ENCODE measurements around the gene MAP7D3. TPM values are rescaled to one million over a fixed set of nuclear protein-coding genes. Genes with fewer than 3 reads are reported as not detected.
"Not testable (repeated sequence)": the region's sequence is repeated elsewhere in the genome, so short reads cannot be mapped to it uniquely, and the experiment has no call there.

The MAP7D3 gene
- total and polyA plus RNA-seq, 3 experiments from 2014 or later: 6.2 to 19.0 (median 18.7) TPM

GRCh38 chrX:136167989-136168388 lies 83.2 kb downstream of the MAP7D3 start:
- H3K36me3 ChIP-seq (ENCODE audit: insufficient read depth, low read length): not testable (repeated sequence)

DNA sequence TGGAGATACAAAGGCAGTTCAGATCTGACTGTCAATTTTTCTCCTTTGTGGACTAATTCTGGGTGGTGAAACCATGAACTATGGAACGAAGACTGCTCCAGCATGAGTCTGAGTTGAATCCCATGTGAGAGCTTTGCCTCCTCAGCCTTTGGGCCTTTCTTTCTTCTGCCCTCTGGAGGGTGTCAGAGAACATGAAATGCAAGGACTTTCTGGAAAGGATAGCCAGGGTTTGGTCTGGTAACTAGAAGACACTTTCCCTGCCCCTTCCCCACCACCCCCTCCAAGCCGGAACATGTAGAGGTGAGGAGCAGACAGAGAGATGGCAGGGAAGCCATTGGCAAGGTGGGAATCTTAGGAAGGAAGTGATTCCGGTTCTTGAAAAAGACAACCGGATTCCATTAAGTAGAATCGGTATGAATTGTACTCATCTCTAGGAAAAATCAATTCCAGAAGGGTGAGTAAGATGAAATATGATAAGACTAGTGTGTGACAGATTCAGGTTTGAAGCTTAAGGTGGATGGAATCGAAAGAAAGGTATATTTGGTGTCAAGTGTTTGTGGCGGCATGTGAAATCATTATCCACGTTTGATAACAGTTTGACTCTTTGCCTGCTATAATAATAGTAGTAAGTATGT lies 84.9 kb downstream of the MAP7D3 start:
- H3K36me3 ChIP-seq (ENCODE audit: insufficient read depth, low read length): no peaks in the 10 kb centered on the region
- Mint-ChIP-seq H3K4me3 (no peak overlapping the region), H3K4me1 (no peaks in the 10 kb centered on the region), H3K36me3 (no peaks in the 10 kb centered on the region), H3K27ac (no peak overlapping the region), H3K9me3 (no peaks in the 10 kb centered on the region), H3K27me3 (peaks cover 0 to 5% of the 10 kb centered on the region in 2 donors)
- no peak overlapping the region for H3K27ac ChIP-seq (ENCODE audit: low read depth, low read length)
- no peaks in the 10 kb centered on the region for H3K27me3 ChIP-seq (ENCODE audit: insufficient read depth, low read length, poor library complexity, severe bottlenecking)
- CTCF ChIA-PET: no interaction called here
- no peaks in the 10 kb centered on the region for H3K9me3 ChIP-seq (ENCODE audit: low read length)
- no peaks in the 10 kb centered on the region for H3K4me1 ChIP-seq (ENCODE audit: insufficient read depth, low read length)
- no peak for DNase-seq
- POLR2A ChIA-PET: no interaction called here
- H3K4me3 ChIP-seq (ENCODE audit: low read length): no peak overlapping the region

More at GRCh38 chrX:136167989-136168388, 83.2 kb downstream of the MAP7D3 start:
- H3K36me3 Mint-ChIP-seq; H3K27me3 ChIP-seq (ENCODE audit: insufficient read depth, low read length, poor library complexity, severe bottlenecking); POLR2A ChIA-PET; H3K4me3 Mint-ChIP-seq; H3K9me3 Mint-ChIP-seq; H3K27ac ChIP-seq (ENCODE audit: low read depth, low read length); H3K27me3 Mint-ChIP-seq; H3K4me3 ChIP-seq (ENCODE audit: low read length); DNase-seq; H3K27ac Mint-ChIP-seq; CTCF ChIA-PET; H3K9me3 ChIP-seq (ENCODE audit: low read length); H3K4me1 Mint-ChIP-seq; H3K4me1 ChIP-seq (ENCODE audit: insufficient read depth, low read length): not testable (repeated sequence)

GRCh38 chrX:136165406-136165805 lies 85.8 kb downstream of the MAP7D3 start:
- no peaks in the 10 kb centered on the region for H3K9me3 ChIP-seq (ENCODE audit: low read length)
- POLR2A ChIA-PET: no interaction called here
- H3K27me3 Mint-ChIP-seq: peaks cover 0 to 5% of the 10 kb centered on the region in 2 donors
- H3K36me3 ChIP-seq (ENCODE audit: insufficient read depth, low read length): no peaks in the 10 kb centered on the region
- no peaks in the 10 kb centered on the region for H3K4me1 ChIP-seq (ENCODE audit: insufficient read depth, low read length)
- H3K27me3 ChIP-seq (ENCODE audit: insufficient read depth, low read length, poor library complexity, severe bottlenecking): no peaks in the 10 kb centered on the region
- no peak for DNase-seq
- H3K4me3 ChIP-seq (ENCODE audit: low read length): no peak overlapping the region
- no peak overlapping the region for H3K4me3 Mint-ChIP-seq
- no peak overlapping the region for H3K27ac Mint-ChIP-seq
- CTCF ChIA-PET: no interaction called here
- H3K27ac ChIP-seq (ENCODE audit: low read depth, low read length): no peak overlapping the region
- no peaks in the 10 kb centered on the region for H3K4me1 Mint-ChIP-seq
- no peaks in the 10 kb centered on the region for H3K36me3 Mint-ChIP-seq
- no peaks in the 10 kb centered on the region for H3K9me3 Mint-ChIP-seq

DNA sequence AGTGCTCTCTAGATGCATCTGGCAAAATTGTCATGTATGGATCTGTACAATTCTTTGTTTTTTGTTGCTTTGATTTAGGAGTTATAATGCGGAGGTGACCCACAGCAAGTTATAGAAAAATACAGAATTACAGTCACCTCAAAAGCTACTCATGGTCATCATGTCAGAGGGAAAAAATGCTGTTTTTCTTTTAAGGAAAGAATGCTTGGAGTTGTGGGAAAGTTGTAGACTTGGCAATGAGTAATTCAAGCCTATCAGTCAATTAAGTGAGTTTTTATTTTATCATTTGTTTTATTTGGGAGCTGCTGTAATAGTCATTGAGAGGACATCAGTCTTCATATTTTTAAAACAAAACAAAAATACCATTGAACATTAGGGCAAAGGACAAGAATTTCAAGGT lies 87.5 kb downstream of the MAP7D3 start:
- H3K36me3 Mint-ChIP-seq: no peaks in the 10 kb centered on the region
- peaks cover 0 to 10% of the 10 kb centered on the region in 2 donors for H3K27me3 Mint-ChIP-seq
- H3K9me3 Mint-ChIP-seq: no peaks in the 10 kb centered on the region
- H3K4me3 Mint-ChIP-seq: no peak overlapping the region
- Histone ChIP-seq H3K4me1 (ENCODE audit: insufficient read depth, low read length) (no peaks in the 10 kb centered on the region), H3K36me3 (ENCODE audit: insufficient read depth, low read length) (no peaks in the 10 kb centered on the region), H3K4me3 (ENCODE audit: low read length) (no peak overlapping the region), H3K9me3 (ENCODE audit: low read length) (no peaks in the 10 kb centered on the region), H3K27me3 (ENCODE audit: insufficient read depth, low read length, poor library complexity, severe bottlenecking) (no peaks in the 10 kb centered on the region), H3K27ac (ENCODE audit: low read depth, low read length) (no peak overlapping the region)
- POLR2A ChIA-PET: no interaction called here
- peak overlapping the region in 1 of 8 donors; percentile 0 for H3K27ac Mint-ChIP-seq
- no peaks in the 10 kb centered on the region for H3K4me1 Mint-ChIP-seq
- no peak for DNase-seq
- CTCF ChIA-PET: interaction anchor here (1.1 to 2.3 kb wide), 2 partner anchors 107 to 135 kb away, joined by 4 to 16 read pairs; no protein-coding TSS in a partner anchor

Other genes starting within 250 kb of the MAP7D3 start
- gene FHL1, start 103.9 kb downstream of the MAP7D3 start, total RNA-seq: 1 to 10 TPM; 7.5 to 8.1 TPM
- gene FHL1, start 103.9 kb downstream of the MAP7D3 start, polyA plus RNA-seq: 18.5 TPM
- gene ADGRG4, start 49.6 kb upstream of the MAP7D3 start, total RNA-seq: not detected
- not detected for gene ADGRG4, start 49.6 kb upstream of the MAP7D3 start, polyA plus RNA-seq
- gene BRS3, start 236.5 kb upstream of the MAP7D3 start, total RNA-seq: not detected
- gene BRS3, start 236.5 kb upstream of the MAP7D3 start, polyA plus RNA-seq: not detected
- 10 to 100 TPM; 42.7 to 45.2 TPM for gene HTATSF1, start 246.2 kb upstream of the MAP7D3 start, total RNA-seq
- gene HTATSF1, start 246.2 kb upstream of the MAP7D3 start, polyA plus RNA-seq: 73.1 TPM

All from CD8-positive, alpha-beta memory T cell (primary cell).